ENCODE data around the gene WFS1.

The WFS1 gene

GRCh38 chr4:6277935-6278800, 8.5 kb downstream of the WFS1 start:
- DNase-seq, result no peak
- Histone ChIP-seq H3K27ac (ENCODE audit: low read length) (peak overlapping the region; percentile 88), H2AFZ (ENCODE audit: low read length) (peak overlapping the region; percentile 36; the same call in 1 of the 2 replicates), H3K9ac (ENCODE audit: low read length) (peak overlapping the region; percentile 57), H3K79me2 (ENCODE audit: low read length) (peaks cover 6% of the 10 kb centered on the region; the same call in 1 of the 2 replicates), H3K9me3 (replicated peaks; ENCODE audit: insufficient read depth, low read length) (no peaks in the 10 kb centered on the region), H4K20me1 (ENCODE audit: insufficient read depth, low read length) (no peaks in the 10 kb centered on the region), H3K36me3 (replicated peaks; ENCODE audit: insufficient read depth, low read length) (no peaks in the 10 kb centered on the region), H3K4me1 (ENCODE audit: low read length) (peaks cover 26% of the 10 kb centered on the region), H3K9me2 (replicated peaks; ENCODE audit: insufficient read depth, low read length) (no peaks in the 10 kb centered on the region), H3K27me3 (replicated peaks; ENCODE audit: insufficient read depth, low read length) (no peaks in the 10 kb centered on the region), H3F3A (ENCODE audit: insufficient read depth, low read length) (peaks cover 14% of the 10 kb centered on the region), H3K4me3 (ENCODE audit: low read length) (peak overlapping the region; percentile 21; the same call in 1 of the 2 replicates), H3K4me2 (ENCODE audit: low read depth, low read length) (peak overlapping the region; percentile 67)
- TF ChIP-seq CTCF (IDR thresholded peaks at IDR 0.05; ENCODE audit: low read length) (no peak), EZH2phosphoT487 (IDR thresholded peaks at IDR 0.05; ENCODE audit: low read length) (no peak), EZH2 (optimal IDR thresholded peaks at IDR 0.05; ENCODE audit: low read depth, low read length) (no peak)

GRCh38 chr4:6278801-6279197, 9.1 kb downstream of the WFS1 start:
- Histone ChIP-seq H3K79me2 (ENCODE audit: low read length) (peaks cover 6% of the 10 kb centered on the region; the same call in 1 of the 2 replicates), H4K20me1 (ENCODE audit: insufficient read depth, low read length) (no peaks in the 10 kb centered on the region), H3K4me2 (ENCODE audit: low read depth, low read length) (peak overlapping the region; percentile 67), H3K4me3 (ENCODE audit: low read length) (no peak overlapping the region), H2AFZ (ENCODE audit: low read length) (0 out of 2 replicates have a peak overlapping the region, but pooled peaks have one; percentile 36), H3K9me3 (replicated peaks; ENCODE audit: insufficient read depth, low read length) (no peaks in the 10 kb centered on the region), H3K9ac (ENCODE audit: low read length) (peak overlapping the region; percentile 57; the same call in 1 of the 2 replicates), H3K36me3 (replicated peaks; ENCODE audit: insufficient read depth, low read length) (no peaks in the 10 kb centered on the region), H3K27me3 (replicated peaks; ENCODE audit: insufficient read depth, low read length) (no peaks in the 10 kb centered on the region), H3K9me2 (replicated peaks; ENCODE audit: insufficient read depth, low read length) (no peaks in the 10 kb centered on the region), H3K4me1 (ENCODE audit: low read length) (peaks cover 26% of the 10 kb centered on the region), H3F3A (ENCODE audit: insufficient read depth, low read length) (peaks cover 14% of the 10 kb centered on the region), H3K27ac (ENCODE audit: low read length) (peak overlapping the region; percentile 88; the same call in 1 of the 2 replicates)
- DNase-seq, result peak; percentile 93
- TF ChIP-seq EZH2phosphoT487 (IDR thresholded peaks at IDR 0.05; ENCODE audit: low read length) (no peak), EZH2 (optimal IDR thresholded peaks at IDR 0.05; ENCODE audit: low read depth, low read length) (no peak), CTCF (IDR thresholded peaks at IDR 0.05; ENCODE audit: low read length) (no peak)

- no peaks in the 10 kb centered on the region for H3K36me3 ChIP-seq (replicated peaks; ENCODE audit: insufficient read depth, low read length)
- no peak for DNase-seq
- no peak overlapping the region for H2AFZ ChIP-seq (ENCODE audit: low read length)
- H3K4me1 ChIP-seq (ENCODE audit: low read length), result peaks cover 26% of the 10 kb centered on the region
- peaks cover 14% of the 10 kb centered on the region for H3F3A ChIP-seq (ENCODE audit: insufficient read depth, low read length)
- no peak for TF ChIP-seq EZH2 (optimal IDR thresholded peaks at IDR 0.05; ENCODE audit: low read depth, low read length)
- TF ChIP-seq EZH2phosphoT487 (IDR thresholded peaks at IDR 0.05; ENCODE audit: low read length), result no peak
- TF ChIP-seq CTCF (IDR thresholded peaks at IDR 0.05; ENCODE audit: low read length), result no peak
- H3K79me2 ChIP-seq (ENCODE audit: low read length), result 0 out of 2 replicates have a peak, but pooled peaks cover 3% of the 10 kb centered on the region
- H3K4me3 ChIP-seq (ENCODE audit: low read length), result no peak overlapping the region
- no peak overlapping the region; the same call in 1 of the 2 replicates for H3K27ac ChIP-seq (ENCODE audit: low read length)
- H3K9ac ChIP-seq (ENCODE audit: low read length), result peak overlapping the region; percentile 1; the same call in 1 of the 2 replicates
- H3K27me3 ChIP-seq (replicated peaks; ENCODE audit: insufficient read depth, low read length), result no peaks in the 10 kb centered on the region
- no peaks in the 10 kb centered on the region for H3K9me3 ChIP-seq (replicated peaks; ENCODE audit: insufficient read depth, low read length)
- no peaks in the 10 kb centered on the region for H4K20me1 ChIP-seq (ENCODE audit: insufficient read depth, low read length)
- H3K9me2 ChIP-seq (replicated peaks; ENCODE audit: insufficient read depth, low read length), result no peaks in the 10 kb centered on the region
- H3K4me2 ChIP-seq (ENCODE audit: low read depth, low read length), result peak overlapping the region; percentile 67; the same call in 1 of the 2 replicates
Measured at GRCh38 chr4:6279582-6280289, 10.1 kb downstream of the WFS1 start.
